Erythroblast (primary cell): Measurements from ENCODE around the gene TAS2R31.

Experiments
- GATA1 ChIP-seq: IDR thresholded peaks from 2 replicates; pipeline ENCODE4 v1.6.1; 2011; ENCODE audit warnings: low read depth, mild to moderate bottlenecking, control low read depth, low read length, moderate library complexity
- POLR2A ChIP-seq: IDR thresholded peaks from 2 replicates; pipeline ENCODE4 v1.6.1; 2011; ENCODE audit warnings: mild to moderate bottlenecking, low read length

DNA sequence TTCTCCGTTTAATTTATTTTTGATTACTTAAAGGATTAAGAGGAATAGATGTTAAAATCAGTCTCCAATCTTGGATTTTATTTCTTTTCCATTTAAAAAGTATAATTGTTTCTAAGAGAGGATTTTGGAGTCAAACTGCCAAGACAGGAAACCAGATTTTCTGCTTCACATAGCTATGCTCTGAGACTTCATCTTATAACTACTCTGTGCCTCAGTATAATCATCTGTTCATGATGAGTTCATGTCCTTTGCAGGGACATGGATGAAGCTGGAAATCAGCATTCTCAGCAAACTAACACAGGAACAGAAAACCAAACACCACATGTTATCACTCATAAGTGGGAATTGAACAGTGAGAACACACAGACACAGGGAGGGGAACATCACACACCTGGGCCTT, 9.0 kb upstream of the TAS2R31 start:
- TF ChIP-seq POLR2A (no peak), GATA1 (no peak)
